Stomach (tissue), 4 donors: ENCODE results near the gene ZFP1.

Source experiments
- POLR2A ChIP-seq, 4 donors: fragments of 450-650 bp; IDR thresholded peaks; one replicate each; pipeline ENCODE4 v1.6.1; 2016; ENCODE audit warnings: antibody characterized with exemption in 4 of 4, control low read depth in 2 of 4, mild to moderate bottlenecking in 1 of 4, moderate library complexity in 1 of 4
- TF ChIP-seq, protein P1 (sequence below), 7 experiments: fragments of 450-650 bp in 4 of 7; fragments of 200-600 bp in 3 of 7; sonication (generic) in 3 of 7; IDR thresholded peaks; one replicate each; pipeline ENCODE4 v1.5.1; 2016 to 2019; ENCODE audit warnings: antibody characterized with exemption in 7 of 7, control low read depth in 2 of 7, mild to moderate bottlenecking in 1 of 7

DNA sequence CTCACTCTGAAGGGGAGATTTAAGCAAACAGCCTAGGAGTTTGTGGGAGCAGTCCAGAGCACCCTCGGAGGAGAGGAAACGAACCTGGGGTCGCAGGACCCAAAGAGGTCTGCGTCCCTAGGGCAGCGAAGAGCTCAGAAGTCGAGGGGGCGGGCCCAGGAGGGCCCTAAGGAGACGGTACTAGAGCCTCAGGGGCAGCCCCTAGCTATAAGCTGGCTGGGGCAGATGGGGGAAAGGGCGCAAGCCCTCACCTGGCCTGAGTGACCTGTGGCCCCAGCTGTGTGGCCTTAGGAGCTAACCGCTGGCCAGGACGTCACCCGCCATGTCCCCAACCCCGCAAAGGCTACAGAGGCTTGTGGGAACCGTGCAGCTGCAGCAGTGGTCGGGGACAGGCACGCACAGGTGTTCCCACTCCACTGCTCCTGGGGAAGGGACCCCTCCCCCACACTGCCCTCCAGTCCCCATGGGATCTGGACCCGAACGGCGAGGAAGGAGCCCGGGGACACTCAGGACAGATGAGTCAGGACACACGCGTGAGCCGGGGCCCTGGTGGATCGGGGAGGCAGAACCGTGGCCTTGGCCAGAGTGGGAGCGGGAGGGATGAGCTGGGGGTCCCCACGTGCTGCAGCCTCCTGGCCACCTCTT lies 60.7 kb downstream of the ZFP1 start:
- no peak for TF ChIP-seq POLR2A (IDR thresholded peaks at IDR 0.05)
- TF ChIP-seq, protein P1, sequence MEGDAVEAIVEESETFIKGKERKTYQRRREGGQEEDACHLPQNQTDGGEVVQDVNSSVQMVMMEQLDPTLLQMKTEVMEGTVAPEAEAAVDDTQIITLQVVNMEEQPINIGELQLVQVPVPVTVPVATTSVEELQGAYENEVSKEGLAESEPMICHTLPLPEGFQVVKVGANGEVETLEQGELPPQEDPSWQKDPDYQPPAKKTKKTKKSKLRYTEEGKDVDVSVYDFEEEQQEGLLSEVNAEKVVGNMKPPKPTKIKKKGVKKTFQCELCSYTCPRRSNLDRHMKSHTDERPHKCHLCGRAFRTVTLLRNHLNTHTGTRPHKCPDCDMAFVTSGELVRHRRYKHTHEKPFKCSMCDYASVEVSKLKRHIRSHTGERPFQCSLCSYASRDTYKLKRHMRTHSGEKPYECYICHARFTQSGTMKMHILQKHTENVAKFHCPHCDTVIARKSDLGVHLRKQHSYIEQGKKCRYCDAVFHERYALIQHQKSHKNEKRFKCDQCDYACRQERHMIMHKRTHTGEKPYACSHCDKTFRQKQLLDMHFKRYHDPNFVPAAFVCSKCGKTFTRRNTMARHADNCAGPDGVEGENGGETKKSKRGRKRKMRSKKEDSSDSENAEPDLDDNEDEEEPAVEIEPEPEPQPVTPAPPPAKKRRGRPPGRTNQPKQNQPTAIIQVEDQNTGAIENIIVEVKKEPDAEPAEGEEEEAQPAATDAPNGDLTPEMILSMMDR (IDR thresholded peaks at IDR 0.05) = no peak
